ENCODE measurements around the gene INPP5F. TPM values are rescaled to one million over a fixed set of nuclear protein-coding genes. Genes with fewer than 3 reads are reported as not detected.
"Not testable (repeated sequence)": the region's sequence is repeated elsewhere in the genome, so short reads cannot be mapped to it uniquely, and the experiment has no call there.

Gene INPP5F
- total RNA-seq, 1 donor from 2014 or later: 5.1 TPM

DNA sequence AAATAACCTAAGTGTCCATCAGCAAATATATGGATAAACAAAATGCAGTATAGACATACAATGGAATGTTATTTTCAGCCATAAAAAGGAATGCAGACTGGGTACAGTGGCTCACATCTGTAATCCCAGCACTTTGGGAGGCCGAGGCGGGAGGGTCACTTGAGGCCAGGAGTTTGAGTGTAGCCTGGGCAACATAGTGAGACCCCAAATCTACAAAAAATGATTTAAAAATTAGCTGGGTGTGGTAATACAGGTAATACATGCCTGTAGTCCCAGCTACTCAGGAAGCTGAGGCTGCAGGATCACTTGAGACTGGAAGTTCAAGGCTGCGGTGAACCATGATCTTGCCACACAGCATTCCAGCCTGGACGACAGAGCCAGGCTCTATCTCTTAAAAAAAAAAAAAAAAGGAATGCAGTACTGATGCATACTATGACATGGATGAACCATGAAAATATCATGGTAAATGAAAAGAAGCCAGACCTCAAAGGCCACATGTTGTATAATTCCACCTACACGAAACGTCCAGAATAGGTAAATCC is 139.9 kb downstream of the INPP5F start:
- DNase-seq (ENCODE audit: low spot score in 2 of 2): no peak
- TF ChIP-seq, protein P1, sequence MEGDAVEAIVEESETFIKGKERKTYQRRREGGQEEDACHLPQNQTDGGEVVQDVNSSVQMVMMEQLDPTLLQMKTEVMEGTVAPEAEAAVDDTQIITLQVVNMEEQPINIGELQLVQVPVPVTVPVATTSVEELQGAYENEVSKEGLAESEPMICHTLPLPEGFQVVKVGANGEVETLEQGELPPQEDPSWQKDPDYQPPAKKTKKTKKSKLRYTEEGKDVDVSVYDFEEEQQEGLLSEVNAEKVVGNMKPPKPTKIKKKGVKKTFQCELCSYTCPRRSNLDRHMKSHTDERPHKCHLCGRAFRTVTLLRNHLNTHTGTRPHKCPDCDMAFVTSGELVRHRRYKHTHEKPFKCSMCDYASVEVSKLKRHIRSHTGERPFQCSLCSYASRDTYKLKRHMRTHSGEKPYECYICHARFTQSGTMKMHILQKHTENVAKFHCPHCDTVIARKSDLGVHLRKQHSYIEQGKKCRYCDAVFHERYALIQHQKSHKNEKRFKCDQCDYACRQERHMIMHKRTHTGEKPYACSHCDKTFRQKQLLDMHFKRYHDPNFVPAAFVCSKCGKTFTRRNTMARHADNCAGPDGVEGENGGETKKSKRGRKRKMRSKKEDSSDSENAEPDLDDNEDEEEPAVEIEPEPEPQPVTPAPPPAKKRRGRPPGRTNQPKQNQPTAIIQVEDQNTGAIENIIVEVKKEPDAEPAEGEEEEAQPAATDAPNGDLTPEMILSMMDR (IDR thresholded peaks at IDR 0.05): no peak
- intact Hi-C loops (cut with DNase I): no loop called here
- Histone ChIP-seq H3K27me3 (no peaks in the 10 kb centered on the region), H3K36me3 (no peaks in the 10 kb centered on the region), H3K4me1 (peaks cover 0 to 4% of the 10 kb centered on the region in 2 donors), H3K9me3 (peaks cover 0 to 5% of the 10 kb centered on the region in 2 donors), H3K27ac (no peak overlapping the region), H3K4me3 (no peak overlapping the region)

DNA sequence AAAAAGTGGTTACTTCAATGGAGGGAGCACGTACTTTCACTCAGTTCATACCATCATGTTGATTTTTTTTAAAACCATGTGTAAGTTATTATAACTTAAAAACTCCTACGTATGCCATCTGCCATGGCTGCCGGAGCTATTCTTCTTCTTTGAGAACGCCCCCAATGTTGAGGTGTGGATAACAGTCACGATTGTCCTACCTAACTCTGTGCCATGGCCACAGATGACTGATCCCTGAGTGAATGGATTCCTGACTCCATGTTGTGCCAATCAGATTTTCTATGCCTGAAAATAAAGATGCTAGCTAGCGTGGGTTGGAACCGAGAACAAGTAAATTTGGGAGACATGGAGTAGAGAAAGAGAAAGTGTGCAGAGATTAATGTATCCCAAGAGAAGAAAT is 141.5 kb downstream of the INPP5F start:
- no peaks in the 10 kb centered on the region for H3K36me3 ChIP-seq
- H3K4me3 ChIP-seq: no peak overlapping the region
- no peak overlapping the region for H3K27ac ChIP-seq
- TF ChIP-seq, protein P1 (IDR thresholded peaks at IDR 0.05): no peak
- H3K9me3 ChIP-seq: peaks cover 0 to 5% of the 10 kb centered on the region in 2 donors
- no peak for DNase-seq (ENCODE audit: low spot score in 2 of 2)
- peaks cover 0 to 13% of the 10 kb centered on the region in 2 donors for H3K4me1 ChIP-seq
- H3K27me3 ChIP-seq: no peaks in the 10 kb centered on the region
- intact Hi-C loops (cut with DNase I): no loop called here

DNA sequence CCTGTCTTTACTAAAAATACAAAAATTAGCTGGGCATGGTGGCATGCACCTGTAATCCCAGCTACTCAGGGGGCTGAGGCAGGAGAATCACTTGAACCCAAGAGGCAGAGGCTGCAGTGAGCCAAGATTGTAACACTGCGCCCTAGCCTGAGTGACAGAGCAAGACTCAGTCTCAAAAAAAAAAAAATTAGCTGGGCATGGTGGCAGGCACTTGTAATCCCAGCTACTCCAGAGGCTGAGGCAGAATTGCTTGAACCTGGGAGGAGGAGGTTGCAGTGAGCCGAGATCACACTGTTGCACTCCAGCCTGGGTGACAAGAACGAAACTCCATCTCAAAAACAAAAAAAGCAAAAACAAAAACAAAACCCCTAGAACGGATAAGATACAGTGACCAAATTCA is 143.5 kb downstream of the INPP5F start:
- H3K4me1 ChIP-seq: peaks cover 0 to 18% of the 10 kb centered on the region in 2 donors
- H3K9me3 ChIP-seq; H3K27me3 ChIP-seq; H3K36me3 ChIP-seq; DNase-seq (ENCODE audit: low spot score in 2 of 2); intact Hi-C loops (cut with DNase I); H3K4me3 ChIP-seq; H3K27ac ChIP-seq: not testable (repeated sequence)

DNA sequence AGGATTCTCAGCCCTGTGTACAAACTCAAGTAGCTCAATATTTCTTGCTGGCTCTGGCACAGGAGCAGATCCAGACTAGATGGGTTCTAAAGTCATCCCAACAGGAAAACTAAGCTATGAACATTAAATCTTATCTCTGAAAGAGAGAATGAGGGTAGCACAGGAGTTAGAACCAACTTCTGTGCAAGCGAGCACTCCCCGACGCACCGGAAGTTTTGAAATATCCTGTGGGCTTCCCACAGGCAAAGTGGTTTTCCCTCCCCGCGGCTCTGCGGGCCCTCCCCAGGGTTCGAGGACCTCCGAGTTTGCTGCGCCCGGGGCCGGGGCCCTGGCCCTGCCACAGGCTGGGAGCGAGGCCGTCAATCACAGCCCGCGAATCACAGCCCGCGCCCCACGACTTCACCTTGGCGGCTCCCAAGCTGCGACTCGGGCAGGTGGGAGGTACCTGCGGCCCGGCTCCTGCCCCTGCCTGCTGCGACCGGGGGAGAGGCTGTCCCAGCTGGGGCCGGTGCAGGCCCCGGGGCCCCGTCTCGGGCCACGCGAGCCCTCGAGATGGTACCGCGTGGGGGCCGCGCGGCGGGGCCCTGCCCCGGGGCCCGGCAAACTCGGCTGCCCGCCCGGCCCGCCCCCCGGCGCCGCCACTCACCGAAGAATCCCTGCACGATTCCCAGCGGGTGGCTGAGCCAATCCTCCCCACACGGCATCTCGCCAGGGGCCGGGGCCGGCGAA is 146.2 kb downstream of the INPP5F start:
- intact Hi-C loops (cut with DNase I): loop anchor here (1.0 to 5.0 kb wide), 5 partner anchors 20 to 845 kb away; partner anchors contain the start of genes BAG3, NANOS1, SEC23IP and TIAL1
- Histone ChIP-seq H3K36me3 (no peaks in the 10 kb centered on the region), H3K4me1 (peaks cover 0 to 18% of the 10 kb centered on the region in 2 donors), H3K27ac (peak overlapping the region; percentile 76 to 90), H3K9me3 (no peaks in the 10 kb centered on the region), H3K27me3 (no peaks in the 10 kb centered on the region), H3K4me3 (peak overlapping the region; percentile 72 to 91)
- TF ChIP-seq, protein P1 (IDR thresholded peaks at IDR 0.05): no peak
- DNase-seq (ENCODE audit: low spot score in 2 of 2): peak in 1 of 2 donors; percentile 73

DNA sequence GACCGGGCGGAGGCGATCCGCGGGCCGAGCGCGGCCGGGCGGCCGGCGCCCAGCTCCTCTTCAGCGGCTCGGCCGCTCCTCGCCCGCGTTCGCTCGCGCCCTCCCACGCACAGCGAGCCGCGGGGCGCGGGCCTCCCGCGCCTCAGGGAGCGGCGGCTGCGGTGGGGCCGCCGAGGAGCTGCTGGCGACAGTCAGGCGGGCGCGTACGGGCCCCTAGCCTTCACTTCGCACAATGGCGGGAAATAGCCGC is 146.7 kb downstream of the INPP5F start, which contains the start of gene MCMBP:
TSS of gene MCMBP (minus strand) at position 234 of the 250 bp plus-strand sequence. CDS start 259 bp downstream, outside the sequence.
- peaks cover 0 to 18% of the 10 kb centered on the region in 2 donors for H3K4me1 ChIP-seq
- TF ChIP-seq, protein P1 (IDR thresholded peaks at IDR 0.05): no peak
- intact Hi-C loops (cut with DNase I): loop anchor here (1.0 to 5.0 kb wide), 5 partner anchors 20 to 845 kb away; partner anchors contain the start of genes BAG3, NANOS1, SEC23IP and TIAL1

More for the DNA sequence above, 146.7 kb downstream of the INPP5F start, which contains the start of gene MCMBP:
- no peaks in the 10 kb centered on the region for H3K36me3 ChIP-seq
- H3K9me3 ChIP-seq: no peaks in the 10 kb centered on the region
- H3K27me3 ChIP-seq: no peaks in the 10 kb centered on the region
- no peak for DNase-seq (ENCODE audit: low spot score in 2 of 2)
- H3K4me3 ChIP-seq: peak within 1 kb of the TSS; percentile 72 to 91
- peak within 1 kb of the TSS; percentile 85 to 90 for H3K27ac ChIP-seq

Measured in ascending aorta (tissue), 2 donors.